T-helper 1 cell treated with Interleukin-12 subunit alpha and Interleukin-12 subunit beta and Interleukin-4 antibody, amounts not matched to agents 30 μg/mL and 1 μg/mL, for 36 hours (primary cell): Measurements from ENCODE around the gene TMEM150B.

Source experiments
- H3K27ac Mint-ChIP-seq: one replicate; pipeline ENCODE4 v1.8.0; 2021; ENCODE audit warnings: mild to moderate bottlenecking, mixed read lengths
- H3K27me3 Mint-ChIP-seq: one replicate; pipeline ENCODE4 v1.8.0; 2021; ENCODE audit warnings: low read depth, mixed read lengths
- H3K36me3 Mint-ChIP-seq: one replicate; pipeline ENCODE4 v1.8.0; 2021; ENCODE audit warnings: low read depth, mixed read lengths
- H3K4me1 Mint-ChIP-seq: one replicate; pipeline ENCODE4 v1.8.0; 2021; ENCODE audit warnings: low read depth, mixed read lengths
- H3K4me3 Mint-ChIP-seq: one replicate; pipeline ENCODE4 v1.8.0; 2021; ENCODE audit warnings: mild to moderate bottlenecking, moderate library complexity, mixed read lengths
- H3K9me3 Mint-ChIP-seq: one replicate; pipeline ENCODE4 v1.8.0; 2021; ENCODE audit warnings: mixed read lengths

TMEM150B gene, protein sequence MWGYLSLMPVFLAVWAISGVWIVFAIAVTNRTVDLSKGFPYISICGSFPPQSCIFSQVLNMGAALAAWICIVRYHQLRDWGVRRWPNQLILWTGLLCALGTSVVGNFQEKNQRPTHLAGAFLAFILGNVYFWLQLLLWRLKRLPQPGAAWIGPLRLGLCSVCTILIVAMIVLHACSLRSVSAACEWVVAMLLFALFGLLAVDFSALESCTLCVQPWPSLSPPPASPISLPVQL

DNA sequence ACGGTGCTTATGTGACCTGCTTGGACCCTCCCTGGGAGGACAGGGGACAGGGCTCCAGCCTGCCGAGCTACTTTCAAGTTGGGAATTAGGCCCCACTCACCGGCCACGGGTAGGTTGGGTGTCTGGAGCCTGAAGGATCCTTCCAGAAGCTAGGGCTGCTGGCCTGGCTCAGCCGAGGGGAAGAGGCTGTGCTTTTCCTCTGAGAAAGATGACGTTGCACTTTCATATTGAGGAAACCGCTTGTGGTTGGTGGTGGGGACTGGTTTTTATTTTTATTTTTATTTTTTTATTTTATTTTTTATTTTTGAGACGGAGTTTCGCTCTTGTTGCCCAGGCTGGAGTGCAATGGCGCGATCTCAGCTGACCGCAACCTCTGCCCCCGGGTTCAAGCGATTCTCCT is at the start of gene TMEM150B:
TSS of gene TMEM150B (minus strand) at position 170 of the 400 bp plus-strand sequence. CDS start 4,305 bp downstream, outside the sequence.
- no peak within 1 kb of the TSS for H3K27ac Mint-ChIP-seq
- no peak within 1 kb of the TSS for H3K4me3 Mint-ChIP-seq
- H3K27me3 Mint-ChIP-seq: peaks cover 13% of the 10 kb centered on the region
- peaks cover 7% of the 10 kb centered on the region for H3K4me1 Mint-ChIP-seq
- H3K9me3 Mint-ChIP-seq: no peaks in the 10 kb centered on the region
- no peaks in the 10 kb centered on the region for H3K36me3 Mint-ChIP-seq

DNA sequence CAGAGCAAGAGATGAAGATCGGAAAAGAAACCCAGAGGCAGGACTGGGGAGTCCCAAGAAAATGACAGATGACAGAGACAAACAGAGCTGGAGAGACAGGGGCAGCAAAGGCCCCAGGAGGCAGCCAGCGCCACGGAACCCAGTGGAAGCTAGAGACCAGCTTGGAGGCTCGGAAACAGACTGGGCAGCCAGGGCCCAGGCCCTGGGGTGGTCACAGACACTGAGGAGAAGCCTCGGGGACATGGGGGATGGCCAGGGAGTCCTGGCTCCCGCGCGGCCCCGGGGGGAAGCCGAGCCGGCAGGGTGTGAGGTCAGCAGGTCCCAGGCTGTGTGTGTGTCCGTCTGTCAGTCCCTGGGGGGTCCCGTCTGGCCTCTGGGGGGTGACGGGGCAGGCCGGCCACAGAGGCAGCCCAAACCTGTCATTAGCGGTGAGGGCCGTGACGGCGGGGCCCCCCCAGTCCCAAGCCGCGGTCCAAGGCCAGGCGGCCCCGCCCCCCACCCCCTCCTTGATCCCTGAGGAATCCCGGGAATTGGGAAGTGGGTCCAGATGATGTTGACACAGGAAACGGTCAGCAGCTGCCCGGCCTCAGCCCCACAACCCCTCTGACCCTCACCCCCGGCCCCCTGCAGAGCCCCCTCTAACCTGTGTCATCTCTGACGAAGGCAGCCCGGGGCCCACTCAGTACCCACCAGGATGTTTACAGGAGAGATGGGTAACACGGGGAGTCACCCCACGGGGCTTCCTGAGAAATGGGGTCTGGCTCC is 49.0 kb upstream of the TMEM150B start:
- H3K9me3 Mint-ChIP-seq: no peaks in the 10 kb centered on the region
- peaks cover 2% of the 10 kb centered on the region for H3K36me3 Mint-ChIP-seq
- H3K4me1 Mint-ChIP-seq: peaks cover 5% of the 10 kb centered on the region
- no peak overlapping the region for H3K4me3 Mint-ChIP-seq
- H3K27me3 Mint-ChIP-seq: peaks cover 43% of the 10 kb centered on the region
- no peak overlapping the region for H3K27ac Mint-ChIP-seq

DNA sequence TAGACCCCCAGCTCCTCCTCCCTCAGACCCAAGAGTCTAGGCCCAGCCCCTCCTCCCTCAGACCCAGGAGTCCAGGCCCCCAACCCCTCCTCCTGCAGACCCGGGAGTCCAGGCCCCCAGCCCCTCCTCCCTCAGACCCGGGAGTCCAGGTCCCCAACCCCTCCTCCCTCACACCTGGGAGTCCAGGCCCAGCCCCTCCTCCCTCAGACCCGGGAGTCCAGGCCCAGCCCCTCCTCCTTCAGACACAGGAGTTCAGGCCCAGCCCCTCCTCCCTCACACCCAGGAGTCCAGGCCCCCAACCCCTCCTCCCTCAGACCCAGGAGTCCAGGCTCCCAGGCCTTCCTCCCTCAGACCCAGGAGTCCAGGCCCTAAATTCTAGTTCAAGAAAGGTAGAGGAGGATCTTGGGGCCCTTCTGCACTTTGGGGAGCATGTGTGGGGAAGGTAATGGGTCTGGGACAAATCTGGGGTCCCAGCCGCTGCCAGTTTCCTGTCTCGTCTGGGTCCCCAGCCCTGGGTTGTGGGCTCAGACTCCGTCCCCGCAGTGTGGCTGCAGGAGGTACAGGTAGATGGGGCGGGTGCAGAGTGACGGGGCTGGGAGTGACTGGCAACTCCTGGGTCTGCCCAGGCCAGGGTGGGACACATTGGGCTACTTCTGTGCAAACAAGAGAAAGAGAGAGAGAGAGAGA is 48.3 kb upstream of the TMEM150B start:
- Mint-ChIP-seq H3K4me1 (peaks cover 5% of the 10 kb centered on the region), H3K4me3 (no peak overlapping the region), H3K27me3 (peaks cover 43% of the 10 kb centered on the region), H3K9me3 (no peaks in the 10 kb centered on the region), H3K27ac (no peak overlapping the region), H3K36me3 (peaks cover 2% of the 10 kb centered on the region)

DNA sequence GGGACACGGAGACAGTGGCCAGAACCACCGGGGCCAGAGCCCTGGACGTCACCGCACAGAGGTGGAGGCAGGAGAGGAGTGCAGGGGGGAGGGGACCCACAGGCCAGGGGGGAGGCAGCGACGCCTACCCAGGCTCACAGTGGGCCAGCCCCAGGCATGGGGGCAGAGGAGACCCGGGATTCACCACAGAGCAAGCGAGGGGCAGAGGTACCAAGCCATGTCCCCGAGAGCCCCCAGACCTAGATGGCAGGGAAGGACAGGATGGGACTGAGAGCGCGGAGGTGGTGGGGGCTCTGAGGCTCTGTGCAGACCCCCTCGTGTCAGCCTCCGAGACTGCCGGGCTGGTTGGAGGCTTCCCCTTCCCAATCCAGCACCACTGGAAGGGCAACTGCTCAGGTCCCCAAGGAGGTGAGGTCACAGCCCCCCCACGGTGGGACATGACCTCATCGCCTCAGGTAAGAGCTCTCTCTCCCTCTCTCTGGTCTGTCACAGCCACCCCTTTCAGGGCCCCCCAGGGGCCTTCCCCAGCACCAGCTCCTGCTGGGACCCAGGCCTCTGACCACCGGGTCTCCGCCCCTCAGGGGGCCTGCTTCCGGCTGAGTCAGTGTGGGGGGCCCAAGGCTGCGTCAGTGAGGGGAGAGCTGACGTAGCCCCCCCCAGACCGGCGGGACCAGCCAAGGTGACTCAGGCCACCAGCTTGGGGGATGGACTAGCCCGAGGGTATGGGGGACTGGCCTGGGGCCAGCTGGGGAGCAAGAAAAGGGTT is 47.4 kb upstream of the TMEM150B start:
- peaks cover 2% of the 10 kb centered on the region for H3K36me3 Mint-ChIP-seq
- H3K4me3 Mint-ChIP-seq: no peak overlapping the region
- peaks cover 5% of the 10 kb centered on the region for H3K4me1 Mint-ChIP-seq
- no peaks in the 10 kb centered on the region for H3K9me3 Mint-ChIP-seq
- peaks cover 48% of the 10 kb centered on the region for H3K27me3 Mint-ChIP-seq
- H3K27ac Mint-ChIP-seq: no peak overlapping the region

DNA sequence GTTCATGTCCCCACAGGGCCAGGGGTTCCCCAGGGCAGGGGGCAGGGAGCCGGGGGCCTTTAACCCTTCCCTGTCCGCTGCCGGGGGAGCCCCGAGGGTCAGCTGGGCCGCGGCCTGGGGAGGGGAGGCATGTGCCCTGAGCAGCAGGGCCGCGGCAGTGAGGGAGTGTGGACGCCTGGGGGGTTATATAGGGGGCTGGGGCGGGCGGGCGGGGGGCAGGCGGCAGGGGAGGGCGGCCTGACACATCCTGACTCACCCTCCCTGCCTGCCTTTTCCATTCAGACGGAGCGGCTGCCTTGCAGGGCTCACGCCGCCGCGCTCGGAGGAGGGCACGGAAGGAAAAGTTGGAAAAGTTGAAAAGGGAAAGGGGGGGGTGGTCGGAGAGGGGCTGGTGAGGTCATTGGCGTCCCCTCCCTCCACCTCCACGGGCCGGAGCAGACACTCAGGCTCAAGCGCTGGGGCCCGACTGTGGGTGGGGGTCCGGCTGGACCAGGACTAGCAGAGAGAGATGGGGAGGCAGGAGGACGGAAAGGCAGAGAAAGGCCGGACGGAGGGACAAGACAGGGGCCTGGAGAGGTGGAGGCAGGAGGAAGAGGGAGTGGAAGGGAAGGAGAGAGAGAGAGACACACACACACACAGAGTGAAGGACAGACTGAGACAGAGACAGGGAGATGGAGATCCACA is 45.3 kb upstream of the TMEM150B start, which contains the start of gene IL11:
TSS of gene IL11 (minus strand) at position 159 of the 684 bp plus-strand sequence. CDS start at position 6, 153 bp downstream.
- H3K27ac Mint-ChIP-seq: peak within 1 kb of the TSS; percentile 21
- peaks cover 2% of the 10 kb centered on the region for H3K36me3 Mint-ChIP-seq
- peaks cover 45% of the 10 kb centered on the region for H3K27me3 Mint-ChIP-seq

DNA sequence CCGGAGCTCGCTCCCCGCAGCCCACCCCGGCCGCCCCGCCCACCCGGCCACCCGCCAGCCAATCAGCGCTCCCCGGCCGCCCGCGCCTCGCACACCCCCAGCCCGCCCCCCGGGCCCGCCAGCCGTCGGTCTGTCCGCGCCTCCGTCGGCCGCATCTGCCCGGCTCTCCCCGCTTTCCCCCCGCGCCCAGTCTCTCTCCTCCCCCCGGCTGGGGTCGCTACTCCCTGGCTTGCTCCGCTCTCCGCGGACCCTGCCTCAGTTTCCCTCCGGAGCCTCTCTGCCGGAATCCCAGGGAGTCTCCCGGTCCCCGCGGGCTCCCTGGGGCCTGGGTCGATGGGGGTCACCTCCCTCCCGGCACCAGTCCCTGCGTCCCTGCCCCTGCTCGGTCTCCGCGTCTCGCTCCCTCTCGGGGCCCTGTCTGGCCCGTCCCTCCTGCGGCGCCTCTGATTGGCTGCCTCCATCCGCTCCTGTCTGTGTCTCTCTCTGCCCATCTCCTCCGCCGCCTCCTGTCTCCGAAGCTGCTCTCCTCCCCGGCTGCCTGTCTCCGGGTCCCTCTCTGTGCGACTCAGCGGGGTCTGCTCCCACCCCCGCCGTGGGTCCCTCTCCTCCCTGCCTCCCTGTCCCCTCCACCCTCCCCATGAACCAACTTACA is 44.6 kb upstream of the TMEM150B start:
- Mint-ChIP-seq H3K27me3 (peaks cover 45% of the 10 kb centered on the region), H3K4me3 (peak overlapping the region; percentile 74), H3K9me3 (no peaks in the 10 kb centered on the region), H3K36me3 (peaks cover 2% of the 10 kb centered on the region), H3K4me1 (peaks cover 5% of the 10 kb centered on the region), H3K27ac (no peak overlapping the region)

More for the DNA sequence above, 45.3 kb upstream of the TMEM150B start, which contains the start of gene IL11:
- Mint-ChIP-seq H3K9me3 (no peaks in the 10 kb centered on the region), H3K4me1 (peaks cover 5% of the 10 kb centered on the region), H3K4me3 (peak within 1 kb of the TSS; percentile 74)

DNA sequence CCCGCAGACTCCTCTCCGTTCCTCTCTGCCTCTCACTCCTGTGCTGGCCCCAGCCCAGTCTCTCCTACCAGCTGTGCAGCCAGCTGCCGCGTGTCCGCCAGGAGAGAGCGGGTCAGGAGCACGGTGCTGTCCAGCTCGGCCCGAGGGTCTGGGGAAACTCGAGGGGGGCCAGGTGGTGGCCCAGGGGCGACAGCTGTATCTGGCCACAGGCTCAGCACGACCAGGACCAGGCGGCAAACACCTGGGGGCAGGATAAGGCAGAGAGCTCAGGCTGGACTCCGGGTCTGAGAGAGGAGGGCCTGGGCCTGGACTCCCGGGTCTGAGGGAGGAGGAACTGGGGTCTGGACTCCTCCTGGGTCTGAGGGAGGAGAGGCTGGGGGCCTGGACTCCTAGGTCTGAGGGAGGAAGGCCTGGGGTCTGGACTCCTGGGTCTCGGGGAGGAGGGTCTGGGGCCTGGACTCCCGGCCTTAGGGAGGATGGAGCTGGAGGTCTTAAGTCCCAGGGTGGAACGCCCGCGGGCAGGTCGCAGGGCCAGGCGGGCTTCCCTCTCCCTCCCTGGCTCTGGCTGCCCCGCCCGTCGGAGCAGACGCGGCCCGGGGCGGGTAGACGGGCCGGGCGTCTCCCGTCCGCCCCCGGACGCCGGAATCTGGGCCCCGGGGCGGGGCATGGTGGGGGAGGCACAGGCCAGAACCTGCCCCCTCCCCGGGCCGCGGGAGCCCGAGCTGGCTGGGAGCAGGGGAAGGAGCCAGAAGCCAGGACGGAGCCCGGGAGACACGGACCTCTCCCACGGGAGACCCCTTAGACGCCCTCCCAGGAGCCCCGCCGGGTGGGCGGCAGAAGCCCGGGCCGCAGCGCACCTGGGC is 43.8 kb upstream of the TMEM150B start:
- H3K27ac Mint-ChIP-seq: no peak overlapping the region
- peaks cover 5% of the 10 kb centered on the region for H3K4me1 Mint-ChIP-seq
- peaks cover 44% of the 10 kb centered on the region for H3K27me3 Mint-ChIP-seq
- H3K36me3 Mint-ChIP-seq: peaks cover 2% of the 10 kb centered on the region
- no peak overlapping the region for H3K4me3 Mint-ChIP-seq
- H3K9me3 Mint-ChIP-seq: no peaks in the 10 kb centered on the region

DNA sequence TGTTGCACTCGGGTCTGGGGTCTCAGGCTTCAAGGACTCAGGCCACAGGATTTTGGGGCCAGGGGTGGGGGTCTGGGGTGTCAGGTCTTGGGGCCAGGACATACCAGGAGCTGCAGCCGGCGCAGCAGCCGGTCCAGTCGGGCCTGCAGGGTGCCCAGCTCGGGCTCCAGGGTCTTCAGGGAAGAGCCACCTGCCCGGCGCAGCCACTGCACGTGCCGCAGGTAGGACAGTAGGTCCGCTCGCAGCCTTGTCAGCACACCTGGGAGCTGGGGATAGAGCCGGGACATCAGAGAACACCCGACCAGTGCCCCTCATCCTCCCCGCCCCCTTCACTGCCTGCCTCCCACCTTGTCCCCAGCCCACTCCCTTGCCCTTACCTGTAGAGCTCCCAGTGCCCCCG is 43.0 kb upstream of the TMEM150B start:
- peaks cover 5% of the 10 kb centered on the region for H3K4me1 Mint-ChIP-seq
- no peak overlapping the region for H3K4me3 Mint-ChIP-seq
- no peaks in the 10 kb centered on the region for H3K36me3 Mint-ChIP-seq
- H3K27ac Mint-ChIP-seq: no peak overlapping the region
- H3K27me3 Mint-ChIP-seq: peaks cover 39% of the 10 kb centered on the region
- H3K9me3 Mint-ChIP-seq: no peaks in the 10 kb centered on the region

DNA sequence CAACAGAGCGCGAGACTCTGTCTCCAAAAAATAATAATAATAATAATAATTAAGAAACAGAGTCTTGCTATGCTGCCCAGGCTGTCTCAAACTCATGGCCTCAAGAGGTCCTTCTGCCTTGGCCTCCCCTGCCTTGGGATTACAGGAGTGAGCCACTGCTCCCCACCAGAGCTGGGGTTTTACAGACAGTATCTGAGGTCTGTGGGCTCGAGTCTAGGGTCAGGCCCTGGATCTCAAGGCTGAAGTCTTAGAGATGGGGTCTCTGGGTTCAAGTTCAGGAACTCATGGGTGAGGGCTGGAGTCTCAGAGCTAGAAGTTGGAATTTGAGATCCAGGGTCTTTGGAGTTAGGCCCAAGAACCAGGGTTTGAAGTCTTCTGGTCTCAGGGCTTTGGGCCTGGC is 41.6 kb upstream of the TMEM150B start:
- Mint-ChIP-seq H3K9me3 (no peaks in the 10 kb centered on the region), H3K27me3 (peaks cover 31% of the 10 kb centered on the region), H3K36me3 (no peaks in the 10 kb centered on the region), H3K4me3 (no peak overlapping the region), H3K4me1 (peaks cover 2% of the 10 kb centered on the region), H3K27ac (no peak overlapping the region)

DNA sequence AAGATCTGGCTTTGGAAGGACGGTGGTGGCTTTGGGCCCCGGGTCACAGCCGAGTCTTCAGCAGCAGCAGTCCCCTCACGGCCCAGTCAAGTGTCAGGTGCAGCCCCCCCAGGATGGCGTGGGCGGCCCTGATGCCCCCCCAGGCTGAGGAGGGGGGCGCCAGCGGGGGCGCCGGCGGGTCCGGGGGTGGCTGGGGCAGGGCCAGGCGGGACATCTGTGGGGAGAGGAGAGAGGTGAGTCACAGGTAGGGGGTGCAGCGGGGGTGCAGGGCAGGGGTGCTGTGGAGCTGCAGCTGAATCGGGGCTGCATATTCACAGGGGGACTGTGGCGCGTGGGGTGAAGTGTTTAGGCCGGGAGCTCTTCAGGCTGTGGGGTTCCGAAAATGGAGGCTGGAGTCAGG is 40.8 kb upstream of the TMEM150B start:
- H3K4me3 Mint-ChIP-seq: no peak overlapping the region
- peaks cover 23% of the 10 kb centered on the region for H3K27me3 Mint-ChIP-seq
- peaks cover 2% of the 10 kb centered on the region for H3K4me1 Mint-ChIP-seq
- H3K9me3 Mint-ChIP-seq: no peaks in the 10 kb centered on the region
- H3K27ac Mint-ChIP-seq: no peak overlapping the region
- H3K36me3 Mint-ChIP-seq: no peaks in the 10 kb centered on the region

DNA sequence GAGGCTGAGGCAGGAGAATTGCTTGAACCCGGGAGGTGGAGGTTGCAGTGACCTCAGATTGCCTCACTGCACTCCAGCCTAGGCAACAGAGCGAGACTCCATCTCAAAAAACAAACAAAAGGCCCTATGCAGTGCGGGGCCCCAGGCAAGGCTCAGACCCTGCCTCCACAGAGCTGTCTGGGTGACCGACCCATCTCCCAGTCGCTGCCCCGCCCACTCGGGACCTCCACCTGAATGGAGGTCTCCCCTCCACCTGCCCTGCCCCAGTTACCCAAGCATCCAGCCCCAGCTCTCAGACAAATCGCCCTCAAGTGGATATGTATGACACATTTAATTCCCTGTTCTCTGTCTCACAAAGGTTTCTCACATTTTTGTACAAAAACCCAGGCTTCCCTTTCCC is 40.1 kb upstream of the TMEM150B start:
- Mint-ChIP-seq H3K4me1 (peaks cover 2% of the 10 kb centered on the region), H3K4me3 (no peak overlapping the region), H3K27me3 (peaks cover 16% of the 10 kb centered on the region), H3K36me3 (no peaks in the 10 kb centered on the region), H3K27ac (no peak overlapping the region), H3K9me3 (no peaks in the 10 kb centered on the region)

DNA sequence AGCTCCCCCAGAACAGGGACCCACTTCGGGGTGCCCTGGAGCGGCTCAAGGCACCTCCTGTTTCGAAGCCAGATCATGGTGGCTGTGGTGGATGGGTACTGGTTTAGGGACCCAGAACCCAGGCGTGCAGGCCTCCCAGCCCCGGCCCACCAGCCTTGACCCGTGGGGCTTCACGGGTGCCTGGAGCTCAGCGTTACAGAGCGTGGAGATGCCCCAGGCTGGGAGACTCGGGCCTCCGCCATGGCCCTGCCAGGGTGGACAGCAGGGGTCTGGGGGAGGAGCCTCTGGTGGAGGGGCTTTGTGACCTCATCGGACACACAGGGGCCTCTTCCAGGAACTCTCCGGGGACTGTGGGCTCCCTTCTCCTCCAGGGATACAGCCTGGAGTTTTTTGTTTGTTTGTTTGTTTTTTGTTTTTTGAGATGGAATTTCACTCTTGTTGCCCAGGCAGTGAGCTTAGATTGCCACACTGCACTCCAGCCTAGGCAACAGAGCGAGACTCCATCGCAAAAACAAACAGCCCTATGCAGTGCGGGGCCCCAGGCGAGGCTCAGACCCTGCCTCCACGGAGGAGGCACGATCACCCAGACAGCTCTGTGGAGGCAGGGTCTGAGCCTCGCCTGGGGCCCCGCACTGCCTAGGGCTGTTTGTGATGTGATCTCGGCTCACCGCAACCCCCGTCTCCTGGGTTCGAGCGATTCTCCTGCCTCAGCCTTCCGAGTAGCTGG is 38.0 kb upstream of the TMEM150B start, which contains the start of gene GARIN5B:
TSS of gene GARIN5B (minus strand) at position 271 of the 727 bp plus-strand sequence. CDS start at position 77, 194 bp downstream.
- no peak within 1 kb of the TSS for H3K4me3 Mint-ChIP-seq
- H3K27ac Mint-ChIP-seq: no peak within 1 kb of the TSS
- H3K4me1 Mint-ChIP-seq: no peaks in the 10 kb centered on the region
- no peaks in the 10 kb centered on the region for H3K9me3 Mint-ChIP-seq
- no peaks in the 10 kb centered on the region for H3K36me3 Mint-ChIP-seq
- H3K27me3 Mint-ChIP-seq: peaks cover 10% of the 10 kb centered on the region
